Measurements from ENCODE around the gene TRPT1.

DNA sequence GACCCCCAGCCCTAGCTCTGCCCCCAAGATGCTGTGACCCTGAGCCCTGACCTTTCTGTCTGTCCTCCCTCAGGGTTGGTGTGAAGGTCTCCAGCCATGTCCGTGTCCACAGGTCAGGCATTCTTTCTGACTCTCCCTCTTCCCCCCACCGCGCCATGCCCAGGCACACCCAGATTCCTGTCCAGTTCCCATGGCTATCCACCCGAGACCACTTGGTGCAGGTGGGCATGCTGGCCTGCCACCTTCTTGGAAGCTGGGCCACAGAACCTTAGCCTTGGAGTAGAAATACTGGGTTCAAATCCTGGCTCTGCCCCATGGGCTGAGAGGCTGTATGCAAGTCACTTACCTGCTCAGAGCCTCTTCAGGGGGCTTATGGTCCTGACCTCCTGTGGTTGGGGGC lies 23.1 kb upstream of the TRPT1 start:
- TF ChIP-seq CTCF (IDR thresholded peaks at IDR 0.05; ENCODE audit: insufficient read depth, low read length) (no peak), POLR2AphosphoS5 (IDR thresholded peaks at IDR 0.05; ENCODE audit: low read depth) (no peak)

All from HL-60 (cell line).